MM.1S (cell line): Measurements from ENCODE around the gene ALKBH6.
"Not testable (repeated sequence)": the region's sequence is repeated elsewhere in the genome, so short reads cannot be mapped to it uniquely, and the experiment has no call there.

Experiments
- DNase-seq: peaks from one replicate; pipeline ENCODE4 v3.0.0-alpha.2; 2015
- H2AFZ ChIP-seq: fragments of 300-600 bp; sonication (generic); 2 replicates; pipeline ENCODE4 v1.6.0; 2016; ENCODE audit warnings: antibody characterized with exemption, low read length
- H3F3A ChIP-seq: fragments of 300-600 bp; sonication (generic); 2 replicates; pipeline ENCODE4 v1.6.1; 2016; ENCODE audit warnings: mild to moderate bottlenecking, antibody characterized with exemption, low read length, moderate library complexity, mixed read lengths; ENCODE audit not compliant: insufficient read depth
- H3K27ac ChIP-seq: fragments of 300-600 bp; sonication (generic); 2 replicates; pipeline ENCODE4 v1.5.1; 2016; ENCODE audit warnings: mild to moderate bottlenecking, low read length
- H3K27me3 ChIP-seq: fragments of 300-600 bp; sonication (generic); replicated peaks from 2 replicates; pipeline ENCODE4 v1.6.0; 2016; ENCODE audit warnings: low read length; ENCODE audit not compliant: insufficient read depth
- H3K36me3 ChIP-seq: fragments of 300-600 bp; sonication (generic); replicated peaks from 2 replicates; pipeline ENCODE4 v1.6.1; 2016; ENCODE audit warnings: mild to moderate bottlenecking, low read length, mixed read lengths; ENCODE audit not compliant: insufficient read depth
- H3K4me1 ChIP-seq: fragments of 300-600 bp; sonication (generic); 2 replicates; pipeline ENCODE4 v1.6.1; 2016; ENCODE audit warnings: low read length, mixed read lengths
- H3K4me2 ChIP-seq: fragments of 300-600 bp; sonication (generic); 2 replicates; pipeline ENCODE4 v1.6.0; 2016; ENCODE audit warnings: low read depth, low read length
- H3K4me3 ChIP-seq: fragments of 300-600 bp; sonication (generic); 2 replicates; pipeline ENCODE4 v1.5.1; 2016; ENCODE audit warnings: low read length, mixed read lengths
- H3K79me2 ChIP-seq: fragments of 300-600 bp; sonication (generic); 2 replicates; pipeline ENCODE4 v1.6.1; 2016; ENCODE audit warnings: mixed run types, low read length, mixed read lengths
- H3K9ac ChIP-seq: fragments of 300-600 bp; sonication (generic); 2 replicates; pipeline ENCODE4 v1.6.1; 2016; ENCODE audit warnings: low read length, mixed read lengths
- H3K9me2 ChIP-seq: fragments of 300-600 bp; sonication (generic); replicated peaks from 2 replicates; pipeline ENCODE4 v1.6.1; 2016; ENCODE audit warnings: mild to moderate bottlenecking, low read length, mixed read lengths; ENCODE audit not compliant: insufficient read depth
- H3K9me3 ChIP-seq: fragments of 300-600 bp; sonication (generic); replicated peaks from 2 replicates; pipeline ENCODE4 v1.6.1; 2016; ENCODE audit warnings: mild to moderate bottlenecking, low read length, mixed read lengths; ENCODE audit not compliant: insufficient read depth
- H4K20me1 ChIP-seq: fragments of 300-600 bp; sonication (generic); 2 replicates; pipeline ENCODE4 v1.6.1; 2016; ENCODE audit warnings: mild to moderate bottlenecking, low read length, moderate library complexity, mixed read lengths; ENCODE audit not compliant: insufficient read depth
- CTCF ChIP-seq: fragments of 300-600 bp; sonication (generic); IDR thresholded peaks from 2 replicates; pipeline ENCODE4 v1.5.1; 2016; ENCODE audit warnings: antibody characterized with exemption, low read length, mixed read lengths
- EZH2 ChIP-seq: fragments of 300-600 bp; sonication (generic); optimal IDR thresholded peaks from 2 replicates; pipeline ENCODE3; 2017; ENCODE audit warnings: low read depth, mild to moderate bottlenecking, antibody characterized with exemption, low read length, mixed read lengths
- EZH2phosphoT487 ChIP-seq: fragments of 300-600 bp; sonication (generic); IDR thresholded peaks from 2 replicates; pipeline ENCODE4 v1.6.1; 2018; ENCODE audit warnings: antibody characterized with exemption, low read length

Gene ALKBH6

GRCh38 chr19:35983177-35983576, 30.8 kb downstream of the ALKBH6 start:
- no peak overlapping the region for H3K9ac ChIP-seq
- no peak overlapping the region for H3K4me2 ChIP-seq
- TF ChIP-seq EZH2phosphoT487 (no peak), EZH2 (no peak), CTCF (no peak)
- H3K27ac ChIP-seq: no peak overlapping the region
- DNase-seq: no peak
- no peak overlapping the region for H2AFZ ChIP-seq
- H3K36me3 ChIP-seq: no peaks in the 10 kb centered on the region
- no peaks in the 10 kb centered on the region for H3K9me2 ChIP-seq
- no peaks in the 10 kb centered on the region for H3F3A ChIP-seq
- H4K20me1 ChIP-seq: no peaks in the 10 kb centered on the region
- H3K4me1 ChIP-seq: no peaks in the 10 kb centered on the region
- no peak overlapping the region for H3K4me3 ChIP-seq
- H3K27me3 ChIP-seq: peaks cover 76% of the 10 kb centered on the region
- H3K79me2 ChIP-seq: no peaks in the 10 kb centered on the region
- H3K9me3 ChIP-seq: no peaks in the 10 kb centered on the region

DNA sequence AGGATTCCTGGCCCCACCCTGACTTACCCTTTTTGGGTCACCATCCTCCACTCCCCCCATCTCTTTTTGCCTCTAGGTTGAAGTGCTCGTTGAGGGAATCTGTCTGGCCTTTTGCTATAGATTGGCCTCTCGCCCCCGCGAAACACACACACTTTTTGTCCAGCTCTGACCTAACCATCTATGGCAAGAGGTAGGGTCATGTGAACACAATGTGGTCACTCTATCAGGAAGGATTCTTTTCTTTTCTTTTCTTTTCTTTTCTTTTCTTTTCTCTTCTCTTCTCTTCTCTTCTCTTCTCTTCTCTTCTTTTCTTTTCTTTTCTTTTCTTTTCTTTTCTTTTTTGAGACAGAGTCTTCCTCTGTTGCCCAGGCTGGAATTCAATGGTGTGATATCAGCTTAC, 33.0 kb downstream of the ALKBH6 start:
- H4K20me1 ChIP-seq, H2AFZ ChIP-seq, H3K9me2 ChIP-seq, H3K4me1 ChIP-seq, H3K4me2 ChIP-seq, H3K36me3 ChIP-seq, H3K27ac ChIP-seq, H3K9ac ChIP-seq, H3K9me3 ChIP-seq, H3F3A ChIP-seq, DNase-seq, H3K4me3 ChIP-seq, H3K79me2 ChIP-seq: not testable (repeated sequence)
- H3K27me3 ChIP-seq: peaks cover 77% of the 10 kb centered on the region

DNA sequence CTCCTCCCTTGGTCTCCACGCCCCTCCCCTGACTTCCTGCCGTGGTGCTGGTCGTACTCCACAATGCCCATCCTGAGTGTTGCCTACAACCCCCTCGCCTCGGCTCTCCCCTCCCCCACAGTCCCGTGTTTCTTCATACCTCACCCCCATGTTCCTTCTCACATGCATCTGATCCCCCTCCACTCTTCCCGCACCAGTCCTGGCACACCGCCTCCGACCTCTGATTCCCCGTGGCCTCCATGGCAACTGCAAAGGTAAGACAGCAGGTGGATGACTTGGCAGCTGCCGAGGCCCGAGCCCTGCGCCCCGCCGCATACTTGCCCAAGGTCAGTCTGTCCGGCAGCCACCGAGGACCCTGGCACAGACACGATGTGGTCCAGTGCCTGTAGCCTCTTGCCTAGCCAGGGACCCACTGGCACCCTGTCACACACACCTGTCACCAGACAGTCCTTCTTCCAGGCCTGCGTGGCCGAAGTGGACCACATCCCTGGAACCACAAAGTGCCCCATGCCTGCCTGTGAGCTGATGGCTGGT, 35.1 kb downstream of the ALKBH6 start:
- DNase-seq: no peak
- H3K36me3 ChIP-seq: no peaks in the 10 kb centered on the region
- H3K9me3 ChIP-seq: no peaks in the 10 kb centered on the region
- H2AFZ ChIP-seq: no peak overlapping the region
- TF ChIP-seq CTCF: no peak
- no peak for TF ChIP-seq EZH2phosphoT487
- TF ChIP-seq EZH2: no peak
- no peaks in the 10 kb centered on the region for H4K20me1 ChIP-seq
- H3K79me2 ChIP-seq: no peaks in the 10 kb centered on the region
- H3K27ac ChIP-seq: no peak overlapping the region
- H3K4me1 ChIP-seq: no peaks in the 10 kb centered on the region
- H3K9me2 ChIP-seq: no peaks in the 10 kb centered on the region
- H3K4me2 ChIP-seq: no peak overlapping the region
- no peak overlapping the region for H3K9ac ChIP-seq
- peaks cover 68% of the 10 kb centered on the region for H3K27me3 ChIP-seq
- H3F3A ChIP-seq: no peaks in the 10 kb centered on the region
- no peak overlapping the region for H3K4me3 ChIP-seq

DNA sequence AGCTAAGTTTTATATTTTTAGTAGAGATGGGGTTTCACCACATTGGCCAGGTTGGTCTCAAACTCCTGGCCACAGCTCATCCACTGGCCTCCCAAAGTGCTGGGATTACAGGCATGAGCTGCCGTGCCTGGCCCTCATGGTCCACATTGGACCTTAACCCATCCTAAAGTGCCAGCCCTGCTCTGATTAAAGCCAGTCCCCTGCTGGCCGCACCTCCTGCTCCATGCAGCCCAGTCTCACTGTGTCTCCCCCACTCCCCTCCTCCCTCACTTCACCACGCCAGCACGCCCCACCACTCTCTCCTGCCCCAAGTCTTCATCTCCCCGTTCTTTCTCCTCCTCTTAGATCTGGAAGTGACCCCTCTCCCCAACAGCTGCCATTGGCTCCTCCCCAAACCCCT, 35.7 kb downstream of the ALKBH6 start:
- Histone ChIP-seq H3K4me1 (no peaks in the 10 kb centered on the region), H2AFZ (no peak overlapping the region), H3K36me3 (no peaks in the 10 kb centered on the region), H3K4me3 (no peak overlapping the region), H3K79me2 (no peaks in the 10 kb centered on the region), H3F3A (no peaks in the 10 kb centered on the region), H3K27me3 (peaks cover 70% of the 10 kb centered on the region), H3K27ac (no peak overlapping the region), H4K20me1 (no peaks in the 10 kb centered on the region), H3K4me2 (no peak overlapping the region), H3K9ac (no peak overlapping the region), H3K9me2 (no peaks in the 10 kb centered on the region), H3K9me3 (no peaks in the 10 kb centered on the region)
- TF ChIP-seq EZH2phosphoT487: no peak
- no peak for TF ChIP-seq CTCF
- TF ChIP-seq EZH2: no peak
- DNase-seq: no peak
